ENCODE results near the gene LASP1. TPM values are rescaled to one million over a fixed set of nuclear protein-coding genes. Genes with fewer than 3 reads are reported as not detected.

LASP1 gene
- total and polyA plus RNA-seq, 2 of the 8 experiments (the other 6 are each of a cell fraction or from before 2014, with no cell fraction given) = 114 to 180 TPM

- no peak overlapping the region for H3K9ac ChIP-seq (replicated peaks in 1 of 4; ENCODE audit: extremely low read depth in 1 of 4, low read depth in 3 of 4, low read length in 3 of 4)
- H2AFZ ChIP-seq (ENCODE audit: low read length) = no peak overlapping the region
- no peak overlapping the region for H3K23ac ChIP-seq (ENCODE audit: insufficient read length)
- H2AK5ac ChIP-seq (ENCODE audit: low read depth, low read length) = no peak overlapping the region
- no peak overlapping the region for H3K4me2 ChIP-seq (ENCODE audit: insufficient read depth in 1 of 2, low read depth in 2 of 2, low read length in 2 of 2)
- H4K8ac ChIP-seq (ENCODE audit: extremely low read depth, insufficient read depth, low read length) = no peak overlapping the region
- no peak overlapping the region for H3K56ac ChIP-seq (replicated peaks; ENCODE audit: insufficient read length, low read depth, low read length)
- no peak for DNase-seq (ENCODE audit: low read depth in 1 of 2, low spot score in 2 of 2)
- no peaks in the 10 kb centered on the region for H3K23me2 ChIP-seq (ENCODE audit: low read depth, low read length)
- H3K4me1 ChIP-seq (replicated peaks in 1 of 4; ENCODE audit: control insufficient read depth in 3 of 4, insufficient read depth in 4 of 4, low read length in 3 of 4) = peaks cover 0 to 5% (median 4%) of the 10 kb centered on the region in 4 experiments; a peak in 5 of 7 replicates
- ChIA-PET CTCF (ENCODE audit: partially characterized antibody) (interaction anchor here (0.7 to 2.2 kb wide), 4 partner anchors 11 to 36 kb away, joined by 3 to 7 read pairs (median 3); no protein-coding TSS in a partner anchor), POLR2A (ENCODE audit: partially characterized antibody) (interaction anchor here (1.0 to 4.0 kb wide), 3 partner anchors 12 to 47 kb away, joined by 3 to 16 read pairs (median 4); partner anchors contain the start of gene RPL23)
- H3K79me2 ChIP-seq (ENCODE audit: control insufficient read depth in 1 of 2, insufficient read depth in 2 of 2, low read length in 2 of 2) = peaks cover 0 to 5% of the 10 kb centered on the region in 2 experiments; a peak in 1 of 4 replicates
- no peak overlapping the region for H2BK20ac ChIP-seq (ENCODE audit: low read length)
- no peaks in the 10 kb centered on the region; the same call in 1 of the 2 replicates for H3K79me1 ChIP-seq (ENCODE audit: low read depth, low read length)
- no peak for TF ChIP-seq E2F6 (IDR thresholded peaks at IDR 0.05)
- no peak for TF ChIP-seq CEBPB (IDR thresholded peaks at IDR 0.05; ENCODE audit: low read depth, low read length)
- TF ChIP-seq CTBP2 (IDR thresholded peaks at IDR 0.05; ENCODE audit: borderline replicate concordance, insufficient read depth, insufficient read length, low read length) = no peak
- TF ChIP-seq TEAD4 (IDR thresholded peaks at IDR 0.05; ENCODE audit: low read depth, low read length) = no peak
- TF ChIP-seq TAF7 (optimal IDR thresholded peaks at IDR 0.05; ENCODE audit: borderline replicate concordance, low read depth, low read length) = no peak
- TF ChIP-seq ASH2L (IDR thresholded peaks at IDR 0.05; ENCODE audit: low read length) = no peak
- TF ChIP-seq SUZ12 (IDR thresholded peaks at IDR 0.05; ENCODE audit: low read length) = no peak
- TF ChIP-seq GTF2F1 (IDR thresholded peaks at IDR 0.05; ENCODE audit: borderline replicate concordance, low read depth, low read length) = no peak
- TF ChIP-seq SP2 (IDR thresholded peaks at IDR 0.05; ENCODE audit: low read length) = no peak
- no peak for TF ChIP-seq SIRT6 (IDR thresholded peaks at IDR 0.05; ENCODE audit: low read length)
- no peak for TF ChIP-seq NRF1 (IDR thresholded peaks at IDR 0.05; ENCODE audit: low read depth, low read length)
- no peak for TF ChIP-seq RNF2 (IDR thresholded peaks at IDR 0.05; ENCODE audit: borderline replicate concordance, low read depth, low read length, missing control alignments, poor library complexity, severe bottlenecking)
- no peak for FAIRE-seq
- no peak overlapping the region for H2BK12ac ChIP-seq (ENCODE audit: low read depth, low read length)
- no peak overlapping the region for H2BK15ac ChIP-seq (ENCODE audit: low read length)
- no peaks in the 10 kb centered on the region for H3K27me3 ChIP-seq (replicated peaks in 1 of 4; ENCODE audit: control insufficient read depth in 3 of 4, extremely low read depth in 1 of 4, insufficient read depth in 3 of 4, low read length in 3 of 4)
- H3K4me3 ChIP-seq (ENCODE audit: extremely low read depth in 1 of 4, insufficient read depth in 2 of 4, low read depth in 3 of 4, low read length in 4 of 4) = no peak overlapping the region
- no peak overlapping the region for H2BK5ac ChIP-seq (ENCODE audit: low read depth, low read length)
- WGBS, 2 experiments (ENCODE audit: extremely low coverage in 1 of 2, insufficient coverage in 1 of 2, insufficient read length in 1 of 2, insufficient replicate concordance in 2 of 2, low coverage in 1 of 2, low lambda C conversion rate in 2 of 2, missing lambda C conversion rate in 1 of 2) = 100% methylated on average over 4 of the region's 5 CpGs; no CpG with 5 or more reads in 1 of the 2 experiments
- no peak overlapping the region for H2BK120ac ChIP-seq (replicated peaks; ENCODE audit: low read depth, low read length)
- no peak overlapping the region for H3K4ac ChIP-seq (replicated peaks; ENCODE audit: insufficient read length, low read depth, low read length)
- no peak overlapping the region for H3K14ac ChIP-seq (ENCODE audit: insufficient read length)
- H4K20me1 ChIP-seq (replicated peaks in 1 of 2; ENCODE audit: control insufficient read depth in 1 of 2, insufficient read depth in 2 of 2, low read length in 2 of 2) = peaks cover 0 to 6% of the 10 kb centered on the region in 2 experiments
- no peak overlapping the region for H3K18ac ChIP-seq (ENCODE audit: extremely low read depth, low read length)
- peaks cover 4 to 20% (median 13%) of the 10 kb centered on the region in 4 experiments; a peak in 7 of 8 replicates for H3K36me3 ChIP-seq (ENCODE audit: control insufficient read depth in 2 of 4, insufficient read depth in 4 of 4, low read length in 3 of 4)
- H3K27ac ChIP-seq (ENCODE audit: low read depth, low read length) = no peak overlapping the region
- H3K9me3 ChIP-seq (ENCODE audit: insufficient read depth in 2 of 2, low read depth in 1 of 2, low read length in 1 of 2) = no peaks in the 10 kb centered on the region
- no peak overlapping the region for H4K5ac ChIP-seq (ENCODE audit: insufficient read length, low read depth, low read length)
- no peak overlapping the region for H4K91ac ChIP-seq (replicated peaks; ENCODE audit: insufficient read length, low read length)
Observed at GRCh38 chr17:38899421-38899820, 29.6 kb downstream of the LASP1 start.

Data from H1 (cell line).